22Rv1 (cell line): ENCODE results near the gene C1RL.

ENCODE experiments used
- CTCF ChIP-seq: fragments of 450-650 bp; IDR thresholded peaks from 2 replicates; pipeline ENCODE4 v1.5.1; 2017; ENCODE audit warnings: mild to moderate bottlenecking
- ZFX ChIP-seq: fragments of 450-650 bp; IDR thresholded peaks from 2 replicates; pipeline ENCODE4 v1.6.1; 2017; ENCODE audit warnings: antibody characterized with exemption, borderline replicate concordance

- TF ChIP-seq CTCF (no peak), ZFX (no peak)
Observed at GRCh38 chr12:7096006-7096932, 12.7 kb downstream of the C1RL start.
